HEK293 (cell line): ENCODE data around the gene BAHD1.

Experiments
- CTCF ChIP-seq: fragments of 450-650 bp; formaldehyde crosslinking; IDR thresholded peaks from 2 replicates; pipeline ENCODE4 v1.5.1; 2016; ENCODE audit warnings: missing biosample characterization, missing genetic modification characterization
- HOXD13 ChIP-seq: sonication (generic); formaldehyde crosslinking; IDR thresholded peaks from 2 replicates; pipeline ENCODE4 v1.8.0; 2022; ENCODE audit warnings: missing genetic modification reagents, borderline replicate concordance
- INSM2 ChIP-seq: fragments of 450-650 bp; formaldehyde crosslinking; IDR thresholded peaks from 2 replicates; pipeline ENCODE4 v1.5.1; 2016; ENCODE audit warnings: missing biosample characterization, missing genetic modification characterization
- ZNF133 ChIP-seq: fragments of 450-650 bp; formaldehyde crosslinking; IDR thresholded peaks from 2 replicates; pipeline ENCODE4 v1.5.1; 2016; ENCODE audit warnings: missing biosample characterization, missing genetic modification characterization
- ZNF24 ChIP-seq: fragments of 450-650 bp; formaldehyde crosslinking; IDR thresholded peaks from 2 replicates; pipeline ENCODE4 v1.5.1; 2016; ENCODE audit warnings: missing biosample characterization, missing genetic modification characterization
- ZNF248 ChIP-seq: fragments of 450-650 bp; formaldehyde crosslinking; IDR thresholded peaks from 2 replicates; pipeline ENCODE4 v1.5.1; 2017; ENCODE audit warnings: missing biosample characterization, missing genetic modification characterization
- ZNF274 ChIP-seq, 2 experiments: fragments of 200-500 bp in 1 of 2; fragments of 450-650 bp in 1 of 2; sonication (Bioruptor generic) in 1 of 2; formaldehyde crosslinking in 1 of 2; IDR thresholded peaks; 2 replicates each; pipeline versions ENCODE4 v1.5.1 to v1.6.1; 2014 to 2016; ENCODE audit warnings: borderline replicate concordance in 1 of 2, inconsistent platforms in 1 of 2, low read length in 1 of 2, missing biosample characterization in 1 of 2, missing genetic modification characterization in 1 of 2
- ZNF311 ChIP-seq: fragments of 450-650 bp; formaldehyde crosslinking; IDR thresholded peaks from 2 replicates; pipeline ENCODE4 v1.5.1; 2017; ENCODE audit warnings: missing biosample characterization, missing genetic modification characterization, borderline replicate concordance
- ZNF549 ChIP-seq: fragments of 450-650 bp; IDR thresholded peaks from 2 replicates; pipeline ENCODE4 v1.5.1; 2018; ENCODE audit warnings: missing biosample characterization, missing genetic modification characterization, mild to moderate bottlenecking, inconsistent platforms, moderate library complexity
- ZNF645 ChIP-seq: fragments of 450-650 bp; formaldehyde crosslinking; IDR thresholded peaks from 2 replicates; pipeline ENCODE4; 2016; ENCODE audit warnings: missing biosample characterization, missing genetic modification characterization
- ZNF707 ChIP-seq: fragments of 450-650 bp; formaldehyde crosslinking; IDR thresholded peaks from 2 replicates; pipeline ENCODE4 v1.5.1; 2016; ENCODE audit warnings: missing biosample characterization, missing genetic modification characterization
- ZNF776 ChIP-seq: fragments of 450-650 bp; formaldehyde crosslinking; IDR thresholded peaks from 2 replicates; pipeline ENCODE4 v1.5.0; 2017; ENCODE audit warnings: missing biosample characterization, missing genetic modification characterization, borderline replicate concordance
- ZNF785 ChIP-seq: fragments of 450-650 bp; formaldehyde crosslinking; IDR thresholded peaks from 2 replicates; pipeline ENCODE4 v1.5.1; 2016; ENCODE audit warnings: missing biosample characterization, missing genetic modification characterization

- TF ChIP-seq ZNF274 (IDR thresholded peaks at IDR 0.05; ENCODE audit: low read length): no peak
- TF ChIP-seq ZNF274 (tag by site-specific recombination; IDR thresholded peaks at IDR 0.05; ENCODE audit: borderline replicate concordance): no peak
- TF ChIP-seq CTCF: no peak
- TF ChIP-seq ZNF133 (tag by site-specific recombination): no peak
- no peak for TF ChIP-seq ZNF707
- TF ChIP-seq ZNF24: no peak
- no peak for TF ChIP-seq ZNF311 (tag by site-specific recombination)
- TF ChIP-seq HOXD13 (CRISPR knock-in tag): no peak
- no peak for TF ChIP-seq ZNF248 (tag by site-specific recombination)
- TF ChIP-seq ZNF549 (tag by site-specific recombination): no peak
- TF ChIP-seq INSM2 (tag by site-specific recombination): no peak
- no peak for TF ChIP-seq ZNF645 (tag by site-specific recombination)
- no peak for TF ChIP-seq ZNF785 (tag by site-specific recombination)
- TF ChIP-seq ZNF776 (tag by site-specific recombination): no peak
Observed at GRCh38 chr15:40443255-40443654, 2.5 kb downstream of the BAHD1 start.
